Fibroblast of lung (primary cell): ENCODE data around the gene CCDC85C. TPM values are rescaled to one million over a fixed set of nuclear protein-coding genes. Genes with fewer than 3 reads are reported as not detected.

Experiments used
- DNase-seq, 2 donors: peaks; one replicate each; pipeline versions ENCODE4 v3.0.0 to v3.0.0-alpha.2; 2010; ENCODE audit warnings: low read depth in 2 of 2
- H2AFZ ChIP-seq: 2 replicates; pipeline ENCODE4 v1.5.1; 2012; ENCODE audit warnings: low read length, control low read depth, inconsistent platforms
- H3K27ac ChIP-seq: 2 replicates; pipeline ENCODE4 v1.5.1; 2011; ENCODE audit warnings: low read length, control low read depth; ENCODE audit not compliant: insufficient read depth
- H3K27me3 ChIP-seq: 2 replicates; pipeline ENCODE4 v1.5.1; 2011; ENCODE audit warnings: mild to moderate bottlenecking, low read length; ENCODE audit not compliant: control insufficient read depth, insufficient read depth
- H3K36me3 ChIP-seq: 2 replicates; pipeline ENCODE4 v1.5.1; 2011; ENCODE audit warnings: low read length; ENCODE audit not compliant: control insufficient read depth, insufficient read depth
- H3K4me1 ChIP-seq: 2 replicates; pipeline ENCODE4 v1.5.1; 2011; ENCODE audit warnings: low read length; ENCODE audit not compliant: control insufficient read depth, insufficient read depth; ENCODE audit errors: extremely low read depth
- H3K4me2 ChIP-seq: 2 replicates; pipeline ENCODE4 v1.5.1; 2011; ENCODE audit warnings: low read length, control low read depth; ENCODE audit not compliant: insufficient read depth; ENCODE audit errors: extremely low read depth
- H3K4me3 ChIP-seq, 4 experiments: fragments of 200-600 bp in 1 of 4; sonication (generic) in 1 of 4; replicated peaks in 1 of 4; 2 replicates each; pipeline ENCODE4 v1.5.1; 2011 to 2016; ENCODE audit warnings: low read length in 4 of 4, low read depth in 3 of 4, mild to moderate bottlenecking in 3 of 4, control low read depth in 2 of 4, inconsistent platforms in 1 of 4, mixed read lengths in 1 of 4; ENCODE audit not compliant: insufficient read depth in 1 of 4; ENCODE audit errors: control extremely low read depth in 1 of 4
- H3K79me2 ChIP-seq: 2 replicates; pipeline ENCODE4 v1.5.1; 2012; ENCODE audit warnings: mild to moderate bottlenecking, low read length, inconsistent platforms; ENCODE audit not compliant: control insufficient read depth, insufficient read depth
- H3K9ac ChIP-seq: 2 replicates; pipeline ENCODE4 v1.5.1; 2011; ENCODE audit warnings: mild to moderate bottlenecking, low read length, control low read depth; ENCODE audit not compliant: insufficient read depth
- H3K9me3 ChIP-seq: 2 replicates; pipeline ENCODE4 v1.5.1; 2012; ENCODE audit warnings: low read depth, low read length; ENCODE audit not compliant: control insufficient read depth, insufficient read depth
- H4K20me1 ChIP-seq: 2 replicates; pipeline ENCODE4 v1.5.1; 2011; ENCODE audit warnings: low read length; ENCODE audit not compliant: control insufficient read depth, insufficient read depth; ENCODE audit errors: extremely low read depth
- CTCF ChIP-seq, 2 donors: IDR thresholded peaks in 1 of 2; conservative IDR thresholded peaks in 1 of 2; 1 replicate in 1 of 2; 2 replicates in 1 of 2; pipeline ENCODE4 v1.5.1; 2011 to 2012; ENCODE audit warnings: low read length in 2 of 2, control low read depth in 1 of 2, inconsistent platforms in 1 of 2, low read depth in 1 of 2, mild to moderate bottlenecking in 1 of 2
- EZH2 ChIP-seq: IDR thresholded peaks from 2 replicates; pipeline ENCODE4 v1.5.1; 2012; ENCODE audit warnings: low read length, control low read depth, mild to moderate bottlenecking; ENCODE audit errors: missing control alignments
- polyA plus RNA-seq, 2 donors: library from polyadenylated mRNA; depleted of rRNA in 1 of 2; stranded (reverse) in 1 of 2; unstranded in 1 of 2; fragments of >200 nt; gene quantifications; 2 replicates each; pipeline ENCODE4 v1.2.1, GENCODE V29; 2011 to 2012; ENCODE audit warnings: missing spikeins in 1 of 2
- total RNA-seq: library from RNA; depleted of rRNA; stranded (reverse); fragments of >200 nt; gene quantifications from 2 replicates; pipeline ENCODE4 v1.2.1, GENCODE V29; 2014

The CCDC85C gene
- total and polyA plus RNA-seq, 2 donors (not counting 1 experiment from before 2014, with no cell fraction given): 4.6 to 9.6 TPM

GRCh38 chr14:99450266-99450665 lies 153.7 kb downstream of the CCDC85C start:
- no peaks in the 10 kb centered on the region for H3K4me1 ChIP-seq
- no peak overlapping the region for H3K9ac ChIP-seq
- no peaks in the 10 kb centered on the region for H4K20me1 ChIP-seq
- H3K79me2 ChIP-seq: no peaks in the 10 kb centered on the region
- no peaks in the 10 kb centered on the region for H3K36me3 ChIP-seq
- no peak overlapping the region for H2AFZ ChIP-seq
- no peak overlapping the region for H3K27ac ChIP-seq
- DNase-seq: no peak
- H3K4me3 ChIP-seq: no peak overlapping the region
- no peak overlapping the region for H3K4me2 ChIP-seq
- TF ChIP-seq CTCF (conservative IDR thresholded peaks at IDR 0.05 in 1 of 2, IDR thresholded peaks at IDR 0.05 in 1 of 2; ENCODE audit: low read depth in 1 of 2, low read length in 2 of 2) (no peak), EZH2 (no peak)
- no peaks in the 10 kb centered on the region for H3K27me3 ChIP-seq
- H3K9me3 ChIP-seq: no peaks in the 10 kb centered on the region

Other genes with a start within 250 kb of the CCDC85C start
- gene SETD3, start 123.3 kb downstream of the CCDC85C start, total RNA-seq: 38.3 and 43.1 TPM in 2 replicates
- 30.9 TPM in 2 replicates for gene SETD3, start 123.3 kb downstream of the CCDC85C start, polyA plus RNA-seq
- gene CCNK, start 122.8 kb downstream of the CCDC85C start, total RNA-seq: 33.9 and 51.0 TPM in 2 replicates
- gene CCNK, start 122.8 kb downstream of the CCDC85C start, polyA plus RNA-seq: 7.3 and 12.9 TPM in 2 replicates
- gene HHIPL1, start 40.9 kb upstream of the CCDC85C start, total RNA-seq: 7.7 and 9.9 TPM in 2 replicates
- gene HHIPL1, start 40.9 kb upstream of the CCDC85C start, polyA plus RNA-seq: 1.5 and 1.6 TPM in 2 replicates
- gene CYP46A1, start 80.1 kb upstream of the CCDC85C start, total RNA-seq: under 0.01 and 0.33 TPM in 2 replicates
- gene CYP46A1, start 80.1 kb upstream of the CCDC85C start, polyA plus RNA-seq: 0.09 and 0.11 TPM in 2 replicates
- 36.2 and 74.5 TPM in 2 replicates for gene EML1, start 189.2 kb upstream of the CCDC85C start, total RNA-seq
- gene EML1, start 189.2 kb upstream of the CCDC85C start, polyA plus RNA-seq: 22.4 and 25.5 TPM in 2 replicates